HG03575 (cell line): ENCODE results near the gene ZNF467.

Experiments
- ATAC-seq: cut with Tn5 transposase; IDR thresholded peaks from one replicate; pipeline ENCODE4 v1.9.1; 2021; ENCODE audit not compliant: unreplicated experiment, insufficient number of reproducible peaks, low FRiP score; ENCODE audit errors: extremely low read depth

Gene ZNF467

GRCh38 chr7:149776289-149776688 is 2.9 kb upstream of the ZNF467 start:
- no peak for ATAC-seq

GRCh38 chr7:149775176-149775556 is 1.8 kb upstream of the ZNF467 start:
- no peak for ATAC-seq

GRCh38 chr7:149774237-149775175 is 1.1 kb upstream of the ZNF467 start:
- ATAC-seq, result no peak

GRCh38 chr7:149772956-149773434 is 393 bp downstream of the ZNF467 start:
- ATAC-seq, result no peak

GRCh38 chr7:149772241-149772955 is 990 bp downstream of the ZNF467 start:
- ATAC-seq, result no peak

GRCh38 chr7:149771720-149772240 is 1.6 kb downstream of the ZNF467 start:
- no peak for ATAC-seq

GRCh38 chr7:149770728-149771636 is 2.4 kb downstream of the ZNF467 start:
- no peak for ATAC-seq

GRCh38 chr7:149769915-149770314 is 3.5 kb downstream of the ZNF467 start:
- ATAC-seq, result no peak

- no peak for ATAC-seq
These were observed 4.5 kb downstream of the ZNF467 start for GRCh38 chr7:149768931-149769330.

GRCh38 chr7:149767068-149767467 is 6.3 kb downstream of the ZNF467 start:
- ATAC-seq, result no peak

GRCh38 chr7:149766135-149766675 is 7.2 kb downstream of the ZNF467 start:
- ATAC-seq, result no peak

- ATAC-seq, result no peak
These were observed 7.8 kb downstream of the ZNF467 start for GRCh38 chr7:149765399-149766121.

- no peak for ATAC-seq
These were observed 8.6 kb downstream of the ZNF467 start for GRCh38 chr7:149764481-149765398.

GRCh38 chr7:149763563-149764240 is 9.7 kb downstream of the ZNF467 start:
- no peak for ATAC-seq

GRCh38 chr7:149762610-149763009 is 10.8 kb downstream of the ZNF467 start:
- ATAC-seq, result no peak

- no peak for ATAC-seq
These were observed 11.3 kb downstream of the ZNF467 start for GRCh38 chr7:149762089-149762488.
